LNCaP clone FGC (cell line): ENCODE data around the gene TMEM161A.

ENCODE experiments used
- DNase-seq: peaks from one replicate; pipeline ENCODE4 v3.0.0-alpha.2; 2011; ENCODE audit warnings: low read depth
- H3K4me3 ChIP-seq: 2 replicates; pipeline ENCODE4 v1.5.1; 2011; ENCODE audit warnings: mild to moderate bottlenecking, low read depth, low read length, control low read depth
- TF ChIP-seq, protein P1 (sequence below): IDR thresholded peaks from 2 replicates; pipeline ENCODE4 v1.5.1; 2012; ENCODE audit warnings: mild to moderate bottlenecking; ENCODE audit not compliant: control insufficient read depth, insufficient read depth; ENCODE audit errors: extremely low read depth

Gene TMEM161A

GRCh38 chr19:19162495-19162894 is 24.2 kb upstream of the TMEM161A start:
- DNase-seq: no peak
- H3K4me3 ChIP-seq: no peak overlapping the region
- TF ChIP-seq, protein P1, sequence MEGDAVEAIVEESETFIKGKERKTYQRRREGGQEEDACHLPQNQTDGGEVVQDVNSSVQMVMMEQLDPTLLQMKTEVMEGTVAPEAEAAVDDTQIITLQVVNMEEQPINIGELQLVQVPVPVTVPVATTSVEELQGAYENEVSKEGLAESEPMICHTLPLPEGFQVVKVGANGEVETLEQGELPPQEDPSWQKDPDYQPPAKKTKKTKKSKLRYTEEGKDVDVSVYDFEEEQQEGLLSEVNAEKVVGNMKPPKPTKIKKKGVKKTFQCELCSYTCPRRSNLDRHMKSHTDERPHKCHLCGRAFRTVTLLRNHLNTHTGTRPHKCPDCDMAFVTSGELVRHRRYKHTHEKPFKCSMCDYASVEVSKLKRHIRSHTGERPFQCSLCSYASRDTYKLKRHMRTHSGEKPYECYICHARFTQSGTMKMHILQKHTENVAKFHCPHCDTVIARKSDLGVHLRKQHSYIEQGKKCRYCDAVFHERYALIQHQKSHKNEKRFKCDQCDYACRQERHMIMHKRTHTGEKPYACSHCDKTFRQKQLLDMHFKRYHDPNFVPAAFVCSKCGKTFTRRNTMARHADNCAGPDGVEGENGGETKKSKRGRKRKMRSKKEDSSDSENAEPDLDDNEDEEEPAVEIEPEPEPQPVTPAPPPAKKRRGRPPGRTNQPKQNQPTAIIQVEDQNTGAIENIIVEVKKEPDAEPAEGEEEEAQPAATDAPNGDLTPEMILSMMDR: no peak

GRCh38 chr19:19160461-19161035 is 22.3 kb upstream of the TMEM161A start:
- no peak for DNase-seq
- TF ChIP-seq, protein P1: no peak
- no peak overlapping the region for H3K4me3 ChIP-seq

GRCh38 chr19:19159534-19159933 is 21.3 kb upstream of the TMEM161A start:
- no peak for DNase-seq
- TF ChIP-seq, protein P1: no peak
- H3K4me3 ChIP-seq: no peak overlapping the region

GRCh38 chr19:19157808-19158207 is 19.5 kb upstream of the TMEM161A start:
- no peak overlapping the region for H3K4me3 ChIP-seq
- DNase-seq: no peak
- TF ChIP-seq, protein P1: no peak

GRCh38 chr19:19155495-19156219 is 17.4 kb upstream of the TMEM161A start:
- TF ChIP-seq, protein P1: no peak
- DNase-seq: no peak
- H3K4me3 ChIP-seq: no peak overlapping the region

- H3K4me3 ChIP-seq: no peak overlapping the region
- TF ChIP-seq, protein P1: no peak
- no peak for DNase-seq
Observed at GRCh38 chr19:19154768-19155494, 16.7 kb upstream of the TMEM161A start.
